Lung (tissue), 12 donors: ENCODE measurements around the gene FBLN1. TPM values are rescaled to one million over a fixed set of nuclear protein-coding genes. Genes with fewer than 3 reads are reported as not detected.
A peak's percentile ranks its signal among the peaks of the same experiment; 100 is the strongest.

ENCODE experiments used
- ATAC-seq: fragments of 200-7000 bp; cut with Tn5 transposase; one replicate; pipeline ENCODE4 v1.9.1; 2020; ENCODE audit warnings: moderate number of reproducible peaks; ENCODE audit not compliant: insufficient read depth, low FRiP score
- DNase-seq, 3 donors: peaks; one replicate each; pipeline ENCODE4 v3.0.0-alpha.2; 2013 to 2017
- H3K27ac ChIP-seq, 2 donors: one replicate each; pipeline ENCODE4 v1.5.1; 2013; ENCODE audit warnings: mild to moderate bottlenecking in 2 of 2, moderate library complexity in 2 of 2, control low read depth in 1 of 2, inconsistent platforms in 1 of 2, low read depth in 1 of 2, low read length in 1 of 2
- H3K27me3 ChIP-seq, 3 donors: one replicate each; pipeline ENCODE4 v1.5.1; 2013; ENCODE audit warnings: low read length in 2 of 3; ENCODE audit not compliant: control insufficient read depth in 3 of 3, insufficient read depth in 3 of 3
- H3K36me3 ChIP-seq, 4 donors: one replicate each; pipeline ENCODE4 v1.5.1; 2013; ENCODE audit warnings: low read length in 4 of 4, mild to moderate bottlenecking in 1 of 4, moderate library complexity in 1 of 4; ENCODE audit not compliant: control insufficient read depth in 4 of 4, insufficient read depth in 4 of 4
- H3K4me1 ChIP-seq, 5 donors: one replicate each; pipeline ENCODE4 v1.5.1; 2013; ENCODE audit warnings: low read length in 5 of 5, mild to moderate bottlenecking in 2 of 5, moderate library complexity in 1 of 5; ENCODE audit not compliant: control insufficient read depth in 5 of 5, insufficient read depth in 5 of 5
- H3K4me3 ChIP-seq: one replicate; pipeline ENCODE4 v1.5.1; 2013; ENCODE audit warnings: mild to moderate bottlenecking, control low read depth, moderate library complexity
- H3K9ac ChIP-seq, 2 donors: one replicate each; pipeline ENCODE4 v1.5.1; 2013; ENCODE audit warnings: low read length in 2 of 2, control low read depth in 1 of 2; ENCODE audit not compliant: insufficient read depth in 1 of 2
- H3K9me3 ChIP-seq, 4 donors: one replicate each; pipeline ENCODE4 v1.5.1; 2013; ENCODE audit warnings: low read length in 3 of 4, mild to moderate bottlenecking in 1 of 4, moderate library complexity in 1 of 4; ENCODE audit not compliant: control insufficient read depth in 4 of 4, insufficient read depth in 3 of 4
- WGBS, 2 donors: extraction: QIAGEN DNeasy Blood & Tissue Kit; methylation state at CpG; one replicate each; pipeline ENCODE4 v1.1.7; 2013; 5-methylcytosine and 5-hydroxymethylcytosine counted together
- polyA plus RNA-seq, 2 donors: library from polyadenylated mRNA; stranded (reverse); fragments of 200-250 nt; gene quantifications; one replicate each; pipeline ENCODE4 v1.2.1, GENCODE V29; 2013
- total RNA-seq, 2 donors: library from RNA; depleted of rRNA in 1 of 2; stranded (reverse); fragments of >200 nt in 1 of 2; gene quantifications; one replicate each; pipeline ENCODE4 v1.2.1, GENCODE V29; 2014 to 2021
- TF ChIP-seq, protein P1 (sequence below): IDR thresholded peaks from 2 replicates; pipeline ENCODE4 v1.5.1; 2012; ENCODE audit warnings: mild to moderate bottlenecking; ENCODE audit errors: control extremely low read depth, extremely low read depth
- donor health status: control.
- donor health status: control.
- donor health status: Bipolar disorder and iron deficiency.
- donor health status: healthy.
- donor health status: DM: yes; HTN: yes; CAD: no.

The FBLN1 gene
- total and polyA plus RNA-seq, 4 donors: 82.7 to 357 (median 233) TPM

- H3K27ac ChIP-seq: peak overlapping the region in 1 of 2 donors; percentile 72
- TF ChIP-seq, protein P1, sequence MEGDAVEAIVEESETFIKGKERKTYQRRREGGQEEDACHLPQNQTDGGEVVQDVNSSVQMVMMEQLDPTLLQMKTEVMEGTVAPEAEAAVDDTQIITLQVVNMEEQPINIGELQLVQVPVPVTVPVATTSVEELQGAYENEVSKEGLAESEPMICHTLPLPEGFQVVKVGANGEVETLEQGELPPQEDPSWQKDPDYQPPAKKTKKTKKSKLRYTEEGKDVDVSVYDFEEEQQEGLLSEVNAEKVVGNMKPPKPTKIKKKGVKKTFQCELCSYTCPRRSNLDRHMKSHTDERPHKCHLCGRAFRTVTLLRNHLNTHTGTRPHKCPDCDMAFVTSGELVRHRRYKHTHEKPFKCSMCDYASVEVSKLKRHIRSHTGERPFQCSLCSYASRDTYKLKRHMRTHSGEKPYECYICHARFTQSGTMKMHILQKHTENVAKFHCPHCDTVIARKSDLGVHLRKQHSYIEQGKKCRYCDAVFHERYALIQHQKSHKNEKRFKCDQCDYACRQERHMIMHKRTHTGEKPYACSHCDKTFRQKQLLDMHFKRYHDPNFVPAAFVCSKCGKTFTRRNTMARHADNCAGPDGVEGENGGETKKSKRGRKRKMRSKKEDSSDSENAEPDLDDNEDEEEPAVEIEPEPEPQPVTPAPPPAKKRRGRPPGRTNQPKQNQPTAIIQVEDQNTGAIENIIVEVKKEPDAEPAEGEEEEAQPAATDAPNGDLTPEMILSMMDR: no peak
- peak overlapping the region in 1 of 2 donors; percentile 23 for H3K9ac ChIP-seq
- ATAC-seq (no peak), DNase-seq (no peak)
- peaks cover 0 to 84% (median 26%) of the 10 kb centered on the region in 5 donors for H3K4me1 ChIP-seq
- WGBS, 2 donors: 82 to 88% methylated on average over 8 of the region's 8 CpGs
- peaks cover 0 to 34% (median 16%) of the 10 kb centered on the region in 4 donors for H3K36me3 ChIP-seq
- H3K4me3 ChIP-seq: no peak overlapping the region
- H3K9me3 ChIP-seq: no peaks in the 10 kb centered on the region
- no peaks in the 10 kb centered on the region for H3K27me3 ChIP-seq
Observed at GRCh38 chr22:45512363-45512762, 9.7 kb downstream of the FBLN1 start.

DNA sequence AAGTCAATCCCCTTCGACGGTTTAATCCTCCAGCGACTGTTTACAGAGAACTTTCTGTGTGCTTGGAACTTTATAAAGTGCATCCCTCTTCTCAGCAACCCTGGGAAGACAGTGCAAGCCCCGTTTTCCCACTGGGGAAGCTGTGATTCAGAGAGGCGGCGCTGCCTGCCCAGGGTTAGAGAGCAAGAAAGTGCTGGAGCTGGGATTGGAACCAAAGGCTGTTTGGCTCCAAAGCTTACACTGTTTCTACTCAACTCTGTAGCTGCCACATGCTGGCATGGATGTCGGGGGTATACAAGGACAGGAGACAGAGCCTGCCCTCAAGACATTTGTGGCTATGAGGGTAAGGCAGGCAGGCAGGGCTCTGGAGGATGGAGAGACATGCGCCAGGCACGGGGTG, 13.0 kb downstream of the FBLN1 start:
- Histone ChIP-seq H3K27ac (peak overlapping the region in 1 of 2 donors; percentile 69), H3K4me1 (peaks cover 0 to 59% (median 15%) of the 10 kb centered on the region in 5 donors), H3K27me3 (no peaks in the 10 kb centered on the region), H3K4me3 (no peak overlapping the region), H3K36me3 (peaks cover 0 to 36% (median 12%) of the 10 kb centered on the region in 4 donors), H3K9ac (no peak overlapping the region), H3K9me3 (no peaks in the 10 kb centered on the region)
- DNase-seq (no peak), ATAC-seq (no peak)
- TF ChIP-seq, protein P1: no peak
- WGBS, 2 donors: 65 to 79% methylated on average over 9 of the region's 9 CpGs

DNA sequence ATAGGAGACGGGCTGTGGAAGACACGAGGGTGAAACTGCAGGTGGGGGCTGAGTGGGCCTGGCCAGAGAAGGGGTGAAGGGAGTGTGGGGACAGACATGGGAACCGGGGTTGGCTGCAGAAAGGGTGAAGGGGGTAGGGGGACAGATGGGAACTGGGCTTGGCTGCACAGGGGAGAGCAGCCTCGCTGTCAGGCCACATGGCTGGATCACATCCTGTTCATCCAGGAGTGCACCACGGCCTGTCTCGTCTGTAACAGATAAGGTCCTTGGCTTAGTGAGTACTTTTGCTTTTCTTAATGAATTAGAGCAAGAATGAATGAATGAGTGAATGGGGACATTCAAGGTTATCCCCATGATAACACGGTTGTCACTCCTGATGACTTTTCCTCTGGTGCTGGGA, 13.5 kb downstream of the FBLN1 start:
- whole genome bisulfite sequencing, 2 donors: 73% methylated on average over 7 of the region's 7 CpGs
- peaks cover 0 to 39% (median 14%) of the 10 kb centered on the region in 4 donors for H3K36me3 ChIP-seq
- H3K4me3 ChIP-seq: no peak overlapping the region
- DNase-seq: no peak
- peaks cover 0 to 57% (median 15%) of the 10 kb centered on the region in 5 donors for H3K4me1 ChIP-seq
- H3K27ac ChIP-seq: peak overlapping the region in 1 of 2 donors; percentile 69
- H3K9me3 ChIP-seq: no peaks in the 10 kb centered on the region
- no peak overlapping the region for H3K9ac ChIP-seq
- ATAC-seq: no peak
- TF ChIP-seq, protein P1: no peak
- H3K27me3 ChIP-seq: no peaks in the 10 kb centered on the region
